SH-SY5Y (cell line): ENCODE measurements around the gene P3R3URF.

ENCODE experiments used
- GATA2 ChIP-seq: IDR thresholded peaks from 2 replicates; pipeline ENCODE4 v1.6.1; 2011; ENCODE audit warnings: mild to moderate bottlenecking, low read depth, low read length
- GATA3 ChIP-seq: IDR thresholded peaks from 2 replicates; pipeline ENCODE4 v1.6.1; 2011; ENCODE audit warnings: low read depth, mild to moderate bottlenecking, low read length, moderate library complexity

Gene P3R3URF

DNA sequence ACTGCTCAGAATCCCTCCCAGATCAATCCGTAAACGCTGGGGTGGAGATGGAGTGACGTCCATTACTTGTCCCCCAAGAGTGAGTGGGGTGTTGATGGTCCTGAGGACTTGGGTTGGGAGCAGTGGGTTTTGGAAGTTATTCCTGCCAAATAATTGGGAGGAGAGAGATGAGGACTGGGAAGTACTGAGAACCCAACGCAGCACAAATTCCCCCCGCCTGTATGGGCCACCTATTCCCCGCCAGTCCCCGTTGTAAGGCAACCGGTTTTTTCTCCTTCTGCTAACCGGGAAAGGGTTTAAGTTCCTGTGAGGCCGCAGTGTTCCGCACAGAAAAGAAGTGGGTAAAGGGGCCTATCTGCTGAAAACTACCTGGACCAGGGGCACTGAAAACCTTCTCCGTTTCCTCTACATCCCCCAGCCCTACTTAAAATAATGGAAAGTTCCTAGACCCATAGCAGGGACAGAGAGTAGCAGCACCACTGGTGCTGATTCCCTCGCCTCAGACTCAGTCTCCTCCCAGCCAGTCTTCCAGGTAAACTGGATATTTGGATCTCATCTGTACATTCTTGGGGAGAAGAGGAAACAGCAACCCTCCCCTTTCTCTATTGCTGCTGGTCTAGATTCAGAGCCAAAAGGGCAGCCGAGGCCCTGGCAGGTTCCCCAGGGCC lies 27.6 kb upstream of the P3R3URF start:
- no peak for TF ChIP-seq GATA3
- TF ChIP-seq GATA2: no peak

DNA sequence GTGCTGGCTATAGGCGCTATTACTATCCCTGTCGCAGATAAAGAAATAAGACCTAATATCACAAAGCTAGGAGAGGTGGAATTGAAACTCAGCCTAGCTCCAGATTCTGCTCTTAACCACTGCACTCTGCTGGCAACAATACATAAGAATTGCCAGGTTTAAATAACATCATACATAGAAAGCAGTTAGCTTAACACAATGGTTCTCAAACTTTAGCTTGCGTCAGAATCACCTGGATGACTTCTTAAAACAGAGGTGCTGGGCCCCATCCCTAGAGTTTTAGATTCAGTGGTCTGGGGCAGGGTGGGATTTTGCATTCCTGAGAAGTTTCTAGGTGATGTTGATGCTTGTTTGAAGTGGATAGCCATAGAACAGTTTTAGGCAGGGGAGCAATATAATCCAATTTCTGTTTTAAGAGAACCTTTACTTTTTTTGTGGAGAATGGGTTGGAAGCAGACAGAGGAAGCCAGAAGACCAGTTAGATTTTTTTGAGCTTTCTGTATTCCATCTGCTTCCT lies 23.0 kb upstream of the P3R3URF start:
- TF ChIP-seq GATA2 (no peak), GATA3 (no peak)

DNA sequence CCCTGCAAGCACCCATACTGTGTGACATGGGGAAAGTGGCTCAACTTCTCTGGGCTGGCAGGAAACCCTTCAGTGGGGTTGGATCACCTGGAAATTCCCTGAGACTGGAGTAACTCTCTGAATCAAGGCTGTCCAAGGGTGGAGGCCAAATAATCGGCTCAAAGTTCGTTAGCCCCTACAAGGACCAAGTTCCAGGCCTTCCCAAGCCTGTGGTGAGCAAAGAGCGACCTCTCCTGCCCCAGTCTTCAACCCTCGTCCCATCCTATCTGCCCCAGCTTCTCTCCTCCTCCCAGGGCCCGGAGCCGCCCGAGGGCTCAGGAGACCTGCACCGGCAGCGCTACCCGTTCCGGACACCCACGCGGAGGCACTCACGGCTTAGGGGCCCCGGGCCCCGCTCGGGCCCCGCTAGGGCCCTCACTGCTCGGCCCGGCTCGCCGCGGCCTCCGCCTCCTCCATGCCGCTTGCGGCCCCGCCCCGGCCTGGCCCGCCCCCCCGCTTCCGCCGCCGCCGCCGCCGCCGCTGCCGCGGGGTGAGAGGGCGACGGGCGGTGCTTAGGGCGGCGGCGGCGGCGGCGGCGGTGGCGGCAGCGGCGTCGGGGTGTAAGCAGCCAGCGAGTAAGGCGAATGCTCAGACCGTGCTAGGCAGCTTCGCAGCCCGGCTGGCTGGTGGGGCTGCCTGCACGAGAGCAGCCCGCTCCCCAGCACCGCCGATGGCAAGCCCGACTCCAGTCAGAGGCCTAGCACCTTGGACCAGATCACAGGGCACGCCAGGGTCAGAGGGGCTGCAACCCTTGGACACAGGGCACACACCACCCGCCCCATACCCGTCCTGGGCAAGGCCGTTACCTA lies 21.9 kb upstream of the P3R3URF start, which contains the start of gene POMGNT1:
POMGNT1 (minus strand) TSS at position 471 of the 848 bp plus-strand sequence. CDS start 613 bp downstream, outside the sequence.
- no peak for TF ChIP-seq GATA2
- no peak for TF ChIP-seq GATA3

DNA sequence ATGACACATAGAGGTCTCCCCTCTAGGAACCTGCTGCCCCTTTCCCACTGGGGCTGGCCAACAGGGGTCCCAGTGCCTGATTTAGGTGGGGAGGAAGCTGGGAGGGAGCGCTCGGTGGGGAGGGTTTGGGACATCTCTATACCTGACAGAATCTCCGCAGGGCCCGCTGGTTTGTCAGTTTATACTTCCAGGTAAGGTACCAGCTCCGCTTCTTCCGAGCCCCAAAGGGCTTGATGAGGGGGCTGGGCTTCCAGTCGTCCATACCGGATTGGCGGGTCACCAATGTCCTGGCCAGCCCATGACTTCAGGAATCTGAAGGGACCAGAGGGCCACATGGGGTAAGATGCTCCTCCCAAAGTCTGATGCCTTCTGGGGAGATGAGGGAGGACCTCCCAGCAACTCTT lies 21.3 kb upstream of the P3R3URF start:
- no peak for TF ChIP-seq GATA3
- no peak for TF ChIP-seq GATA2

DNA sequence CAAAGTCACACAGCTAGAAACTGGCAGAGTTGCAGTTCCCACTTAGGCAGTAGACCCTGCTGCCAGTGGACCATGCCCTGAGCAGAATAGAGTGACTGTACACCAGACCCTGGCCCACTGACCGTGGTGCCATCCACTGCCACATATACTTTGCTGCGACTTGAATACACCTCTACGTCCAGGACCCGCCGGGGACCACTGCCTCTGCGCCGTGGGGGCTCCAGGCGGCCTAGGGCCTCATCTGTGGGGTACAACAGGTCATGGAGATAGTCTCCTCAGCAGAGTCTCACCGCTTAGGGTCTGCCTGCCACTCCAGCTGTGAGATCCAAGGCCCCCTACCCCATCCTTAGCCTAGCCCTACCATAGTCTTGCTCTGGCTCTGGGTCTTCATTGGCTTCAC lies 20.3 kb upstream of the P3R3URF start:
- TF ChIP-seq GATA2: no peak
- no peak for TF ChIP-seq GATA3

DNA sequence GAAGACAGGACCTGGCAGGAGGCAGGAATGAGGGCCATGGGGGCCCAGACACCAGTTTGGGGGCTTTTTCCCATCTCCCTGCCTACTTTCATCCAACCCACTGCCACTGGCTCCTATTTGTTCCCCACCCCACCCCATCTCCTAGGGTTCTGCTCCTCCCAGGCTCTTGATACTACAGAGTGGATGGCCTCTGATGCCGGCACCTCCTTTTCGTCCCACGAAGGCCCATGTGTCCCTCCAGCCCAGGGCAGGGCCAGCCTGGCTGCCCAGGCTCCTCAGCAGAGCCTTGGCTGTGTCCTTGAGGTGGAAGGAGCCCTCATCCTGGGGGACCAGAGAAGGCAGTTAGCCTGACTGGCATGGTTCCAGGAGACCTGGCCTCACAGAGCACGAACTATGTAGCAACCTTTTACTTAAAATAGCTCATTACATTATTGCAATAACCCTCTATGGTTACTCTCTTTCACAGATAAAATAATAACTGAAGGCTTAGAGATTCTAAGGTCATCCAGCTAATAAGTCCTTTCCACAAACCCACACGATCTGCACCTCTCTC lies 18.4 kb upstream of the P3R3URF start:
- TF ChIP-seq GATA2 (no peak), GATA3 (no peak)

DNA sequence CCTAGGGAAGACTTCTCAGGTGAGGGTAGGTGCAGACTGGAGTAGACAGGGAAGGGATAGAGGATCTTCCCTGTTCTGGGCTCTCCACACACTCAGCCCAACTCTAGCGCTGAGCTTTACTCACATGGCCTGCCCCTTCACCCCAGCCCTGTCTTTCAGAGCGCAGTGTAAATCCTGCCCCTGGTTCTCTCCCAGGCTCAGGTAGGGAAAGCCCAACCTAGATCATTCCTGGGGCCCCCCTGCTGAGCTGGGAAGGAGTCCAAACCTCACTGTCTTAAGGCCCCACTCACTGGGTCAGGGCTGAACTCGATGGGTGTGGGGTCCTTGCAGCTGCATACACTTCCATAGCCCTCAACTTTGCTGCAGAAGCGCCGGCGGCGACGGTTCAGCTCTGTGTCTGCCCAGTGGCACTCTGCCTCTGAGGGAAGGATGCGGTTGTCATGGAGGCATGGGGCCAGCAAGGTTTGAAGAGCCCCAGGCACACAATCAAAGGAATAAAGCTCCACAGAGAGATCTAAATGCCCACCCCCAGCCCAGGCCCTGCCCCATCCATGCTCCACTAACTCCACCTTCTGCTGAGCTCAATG lies 17.8 kb upstream of the P3R3URF start:
- TF ChIP-seq GATA3: no peak
- no peak for TF ChIP-seq GATA2

DNA sequence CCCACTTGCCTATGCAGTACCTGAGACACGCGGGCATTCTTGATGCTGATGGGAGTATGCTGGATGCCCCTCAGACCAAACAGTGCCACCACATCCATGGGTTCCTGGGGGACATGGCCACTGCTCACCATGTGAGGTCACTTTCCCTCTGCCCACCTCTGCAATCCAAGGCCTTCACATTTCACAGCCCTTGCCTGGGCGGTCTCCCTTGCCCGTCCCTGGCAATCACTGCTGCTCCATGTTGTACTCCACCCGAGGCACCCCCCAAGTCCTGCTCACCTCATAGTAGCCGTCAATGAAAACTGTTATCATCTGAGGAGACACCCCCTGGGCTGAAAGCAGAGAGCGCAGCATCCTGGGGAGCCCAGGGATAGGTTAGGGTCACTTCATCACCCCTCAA lies 17.0 kb upstream of the P3R3URF start:
- TF ChIP-seq GATA2: no peak
- no peak for TF ChIP-seq GATA3

DNA sequence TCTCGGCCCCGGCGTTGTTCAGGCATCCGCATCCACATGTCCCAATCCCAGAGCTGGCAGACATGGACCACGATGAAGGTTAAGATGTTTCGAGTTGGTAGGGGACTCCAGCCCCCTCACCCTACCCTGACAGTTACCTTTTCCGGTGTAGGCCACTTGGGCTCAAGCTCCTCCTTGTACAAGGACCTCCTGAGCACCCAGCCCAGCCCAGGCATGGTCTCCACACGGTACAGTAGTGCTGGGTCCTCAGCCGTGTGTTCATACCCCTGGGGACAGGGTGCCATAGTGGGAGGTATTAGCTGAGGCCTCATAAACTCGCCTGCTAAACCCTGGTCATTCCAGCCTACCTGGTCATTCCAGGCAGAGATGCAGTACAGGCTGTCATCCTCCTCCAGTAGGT lies 15.9 kb upstream of the P3R3URF start:
- TF ChIP-seq GATA2: no peak
- no peak for TF ChIP-seq GATA3

DNA sequence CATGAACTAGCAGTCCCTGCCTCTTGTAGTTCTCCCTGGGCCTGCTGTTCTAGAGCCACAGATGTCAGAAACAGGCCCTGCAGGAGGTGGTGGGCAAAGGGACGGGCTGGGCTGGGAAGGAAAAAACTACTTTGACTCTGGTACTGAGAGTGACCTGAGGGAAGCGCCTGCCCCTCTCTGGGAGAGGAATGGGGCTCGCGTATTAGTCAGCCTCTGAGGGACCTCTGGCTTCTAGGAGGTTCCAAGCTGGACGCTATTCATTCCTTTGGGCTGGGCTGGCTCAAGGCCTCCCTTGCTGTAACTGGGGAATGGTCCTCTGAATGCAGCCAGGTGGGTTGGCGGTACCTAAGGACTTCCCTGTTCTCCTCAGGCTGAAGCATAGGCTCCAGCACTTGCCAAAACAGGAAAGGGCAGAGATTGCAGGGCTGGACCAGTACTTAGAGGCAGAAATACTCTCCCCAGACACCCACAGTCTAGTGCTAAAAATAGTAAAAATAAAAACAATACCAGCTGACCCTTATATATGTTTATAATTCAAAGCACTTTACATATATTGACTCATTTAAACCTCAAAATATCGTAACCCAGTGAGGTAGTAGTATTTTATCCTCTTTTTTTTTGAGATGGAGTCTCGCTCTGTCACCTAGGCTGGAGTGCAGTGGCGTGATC lies 14.9 kb upstream of the P3R3URF start:
- TF ChIP-seq GATA2 (no peak), GATA3 (no peak)

DNA sequence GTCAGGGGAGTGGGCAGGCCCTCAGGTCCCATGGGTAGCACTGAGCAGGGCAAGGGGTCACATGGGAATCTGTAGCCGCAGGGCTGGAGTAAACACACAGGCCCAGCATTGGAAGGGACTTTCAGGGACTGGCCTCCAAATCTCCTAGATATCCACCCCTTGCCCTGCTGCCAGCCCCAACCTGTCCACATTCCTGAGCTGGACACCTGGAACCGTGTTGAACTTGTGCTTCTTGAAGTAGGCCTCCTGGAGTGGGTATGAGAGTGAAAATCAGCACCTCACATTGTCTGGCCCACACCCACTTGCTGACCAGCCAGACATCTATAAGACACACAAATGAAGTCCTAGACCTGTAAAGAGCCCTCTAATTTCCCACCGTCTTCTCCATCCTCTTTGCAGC lies 14.3 kb upstream of the P3R3URF start:
- TF ChIP-seq GATA2 (no peak), GATA3 (no peak)

DNA sequence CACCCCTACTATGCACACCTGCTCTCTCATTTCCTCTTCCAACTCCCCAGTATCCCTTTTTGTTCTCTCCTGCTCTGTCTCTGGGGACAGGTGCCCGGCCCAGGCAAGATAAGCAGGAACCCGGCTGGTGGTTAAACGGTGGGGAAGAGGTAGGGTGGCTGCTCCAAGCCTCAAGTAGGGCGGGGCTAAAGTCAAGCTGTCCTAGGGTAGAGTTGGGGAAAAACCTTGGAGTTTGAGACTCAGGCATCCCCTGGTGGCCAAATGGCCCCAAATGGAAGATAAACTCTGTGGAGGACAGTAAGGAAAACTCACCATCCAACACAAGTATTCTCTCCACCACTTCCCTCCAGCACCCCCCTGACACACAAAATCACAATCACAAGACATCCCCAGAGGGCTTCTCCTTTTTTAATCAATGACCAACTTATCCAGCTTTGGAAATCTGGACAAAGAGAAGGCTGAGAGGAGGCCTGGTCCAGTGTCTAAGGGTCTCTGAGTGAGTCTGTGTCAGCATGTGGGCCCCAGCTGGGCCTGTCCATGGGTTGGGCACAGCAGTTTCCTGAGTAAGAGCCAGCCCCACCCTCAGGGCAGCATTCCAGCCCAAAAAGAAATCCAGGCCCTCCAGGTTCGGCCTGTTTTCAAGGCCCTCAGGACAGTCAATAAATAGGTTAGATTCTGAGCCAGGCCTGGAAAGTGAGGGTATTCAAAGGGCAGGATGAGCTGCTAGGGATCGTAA lies 12.2 kb upstream of the P3R3URF start:
- TF ChIP-seq GATA3: no peak
- TF ChIP-seq GATA2: no peak

DNA sequence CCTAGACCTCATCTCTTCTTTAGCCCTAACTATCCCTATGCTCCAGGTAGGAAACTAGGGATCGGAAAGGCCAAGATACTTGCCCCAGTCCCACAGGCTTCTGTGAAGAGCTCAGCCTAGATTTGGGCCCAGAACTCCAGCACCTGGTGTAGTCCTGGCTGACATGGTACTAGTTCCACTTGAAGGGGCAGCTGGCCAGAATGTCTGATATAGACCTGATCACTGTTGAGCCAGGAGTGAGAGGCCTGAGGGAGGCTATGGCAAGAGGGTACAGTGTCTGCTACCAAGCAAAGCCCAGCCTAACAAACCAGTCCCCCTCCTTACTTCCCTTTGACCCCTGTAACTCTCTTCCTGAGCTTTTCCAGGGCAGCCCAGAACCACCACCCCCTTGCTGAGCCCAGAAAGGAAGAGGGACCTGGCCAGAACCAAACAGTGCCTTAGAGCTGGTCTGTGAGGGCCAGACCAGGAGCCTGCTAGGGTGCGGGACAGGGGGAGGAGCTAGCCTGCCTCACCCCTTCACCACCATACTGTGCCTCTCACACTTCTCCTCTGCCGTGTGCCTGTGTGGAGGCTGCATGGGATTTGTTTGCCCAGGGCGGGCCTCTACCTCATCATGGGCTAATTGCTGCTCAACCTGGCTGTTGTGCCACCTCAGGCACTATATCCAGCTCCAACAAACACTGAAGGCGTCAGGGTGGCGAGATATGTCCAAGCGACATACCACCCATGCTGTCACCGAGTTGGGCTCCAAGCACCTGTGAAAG lies 11.0 kb upstream of the P3R3URF start:
- TF ChIP-seq GATA2 (no peak), GATA3 (no peak)

DNA sequence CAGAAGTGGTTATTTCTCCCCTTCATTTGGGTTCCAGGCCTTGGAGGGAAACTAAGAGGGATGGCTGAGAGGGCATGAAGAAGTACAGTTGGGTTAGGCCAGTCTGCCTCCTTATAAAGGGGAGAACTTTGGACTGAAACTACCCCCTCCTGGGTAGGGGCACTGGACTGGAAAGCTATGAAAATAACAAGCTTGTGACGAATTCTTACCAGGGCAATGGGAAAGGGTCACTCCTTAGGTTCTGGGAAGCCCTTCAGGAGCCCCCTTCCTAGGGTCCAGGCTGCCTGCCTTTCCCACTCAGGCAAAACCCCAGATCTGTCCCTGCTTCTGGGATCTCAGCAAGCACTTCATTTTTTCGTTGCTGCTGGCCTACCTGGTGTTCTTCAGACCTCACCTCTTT lies 9.8 kb upstream of the P3R3URF start:
- TF ChIP-seq GATA3 (no peak), GATA2 (no peak)
